K562 treated with DMSO at 1 percent for 12 hours (cell line): Measurements from ENCODE around the gene TNPO3. TPM values are rescaled to one million over a fixed set of nuclear protein-coding genes. Genes with fewer than 3 reads are reported as not detected.

Source experiments
- total RNA-seq: library from RNA; unstranded; fragments of 300-600 nt; gene quantifications from 2 replicates; pipeline ENCODE4 v1.2.3, GENCODE V29; 2022; ENCODE audit not compliant: insufficient read depth

The TNPO3 gene
- 33.9 and 104 TPM in 2 replicates for total RNA-seq

GRCh38 chr7:129054438-129055293, at the start of gene TNPO3:
Gene TNPO3, minus strand, starts transcription at chr7:129055111. Its CDS starts 341 bp downstream, at chr7:129054770.

GRCh38 chr7:128937647-128938543, 117.0 kb downstream of the TNPO3 start, which contains the start of gene IRF5:
Gene IRF5, plus strand, starts transcription at chr7:128937927. Its CDS starts 4,155 bp downstream, at chr7:128942082.

GRCh38 chr7:128910569-128910945, 144.4 kb downstream of the TNPO3 start, which contains the start of gene KCP:
Gene KCP, minus strand, starts transcription at chr7:128910709. Its CDS starts 33 bp downstream, at chr7:128910676.

Other genes starting within 250 kb of the TNPO3 start
- gene FLNC, start 224.7 kb downstream of the TNPO3 start, total RNA-seq, result 22.4 and 76.5 TPM in 2 replicates
- 629 and 821 TPM in 2 replicates for gene ATP6V1F, start 192.3 kb downstream of the TNPO3 start, total RNA-seq
- 0.19 and 0.20 TPM in 2 replicates for gene KCP, start 144.4 kb downstream of the TNPO3 start, total RNA-seq
- not detected in 2 replicates for gene IRF5, start 117.2 kb downstream of the TNPO3 start, total RNA-seq
- 0.36 and 0.69 TPM in 2 replicates for gene TSPAN33, start 89.6 kb upstream of the TNPO3 start, total RNA-seq
- not detected in 2 replicates for gene SMO, start 133.5 kb upstream of the TNPO3 start, total RNA-seq
- 6.9 and 16.0 TPM in 2 replicates for gene AHCYL2, start 169.9 kb upstream of the TNPO3 start, total RNA-seq